DMS153 (cell line): ENCODE results near the gene CTNNA1.
"Not testable (repeated sequence)": the region's sequence is repeated elsewhere in the genome, so short reads cannot be mapped to it uniquely, and the experiment has no call there.

ENCODE experiments used
- DNase-seq: peaks from one replicate; lab custom pipeline; 2025; lab: John Stamatoyannopoulos, UW

The CTNNA1 gene

GRCh38 chr5:138760448-138761110, 7.4 kb downstream of the CTNNA1 start:
- no peak for DNase-seq

- DNase-seq, result not testable (repeated sequence)
Observed at GRCh38 chr5:138761115-138761514, 7.9 kb downstream of the CTNNA1 start.

- not testable (repeated sequence) for DNase-seq
Observed at GRCh38 chr5:138761670-138762069, 8.4 kb downstream of the CTNNA1 start.

GRCh38 chr5:138762110-138762509, 8.9 kb downstream of the CTNNA1 start:
- DNase-seq, result no peak

GRCh38 chr5:138763037-138763778, 10.0 kb downstream of the CTNNA1 start:
- DNase-seq, result no peak

- DNase-seq, result no peak
Observed at GRCh38 chr5:138770291-138770690, 17.1 kb downstream of the CTNNA1 start.

- DNase-seq, result no peak
Observed at GRCh38 chr5:138770977-138771376, 17.8 kb downstream of the CTNNA1 start.

- no peak for DNase-seq
Observed at GRCh38 chr5:138772986-138773594, 19.9 kb downstream of the CTNNA1 start.

GRCh38 chr5:138773624-138774023, 20.4 kb downstream of the CTNNA1 start:
- not testable (repeated sequence) for DNase-seq

GRCh38 chr5:138775034-138775433, 21.8 kb downstream of the CTNNA1 start:
- DNase-seq, result no peak

- DNase-seq, result no peak
Observed at GRCh38 chr5:138778234-138778633, 25.0 kb downstream of the CTNNA1 start.

- DNase-seq, result no peak
Observed at GRCh38 chr5:138783976-138784375, 30.8 kb downstream of the CTNNA1 start.

- no peak for DNase-seq
Observed at GRCh38 chr5:138784590-138784989, 31.4 kb downstream of the CTNNA1 start.

GRCh38 chr5:138789771-138790242, 36.6 kb downstream of the CTNNA1 start:
- no peak for DNase-seq

- no peak for DNase-seq
Observed at GRCh38 chr5:138790684-138791083, 37.5 kb downstream of the CTNNA1 start.

- no peak for DNase-seq
Observed at GRCh38 chr5:138792195-138792790, 39.1 kb downstream of the CTNNA1 start.

- DNase-seq, result no peak
Observed at GRCh38 chr5:138793575-138793974, 40.4 kb downstream of the CTNNA1 start.

- no peak for DNase-seq
Observed at GRCh38 chr5:138803285-138803684, 50.1 kb downstream of the CTNNA1 start.

- DNase-seq, result no peak
Observed at GRCh38 chr5:138803935-138804334, 50.7 kb downstream of the CTNNA1 start.

- DNase-seq, result no peak
Observed at GRCh38 chr5:138805096-138805495, 51.9 kb downstream of the CTNNA1 start.

GRCh38 chr5:138807182-138807581, 54.0 kb downstream of the CTNNA1 start:
- DNase-seq, result no peak

- DNase-seq, result no peak
Observed at GRCh38 chr5:138809391-138809790, 56.2 kb downstream of the CTNNA1 start.

GRCh38 chr5:138810861-138811260, 57.6 kb downstream of the CTNNA1 start:
- DNase-seq, result not testable (repeated sequence)
